Measurements from ENCODE around the gene TMEM150A. TPM values are rescaled to one million over a fixed set of nuclear protein-coding genes. Genes with fewer than 3 reads are reported as not detected.
A peak's percentile ranks its signal among the peaks of the same experiment; 100 is the strongest.

TMEM150A gene
- total and polyA plus RNA-seq, 12 donors, result 7.6 to 21.1 (median 10.1) TPM

GRCh38 chr2:85600235-85600575 lies 2.3 kb downstream of the TMEM150A start:
- no peaks in the 10 kb centered on the region for H3K9me3 ChIP-seq
- no peak for TF ChIP-seq CTCF (IDR thresholded peaks at IDR 0.05)
- no peaks in the 10 kb centered on the region for H3K27me3 ChIP-seq
- peak overlapping the region in 1 of 10 donors; percentile 21 for H3K27ac ChIP-seq
- no peak overlapping the region for H3K4me3 ChIP-seq
- H3K4me1 ChIP-seq, result peaks cover 4 to 54% (median 44%) of the 10 kb centered on the region in 9 donors
- 94 to 95% methylated on average over 3 of the region's 3 CpGs for WGBS, 2 donors
- ATAC-seq, result no peak
- intact Hi-C loops (cut with DNase I), result loop anchor here in 4 of 10 donors (5.0 kb wide), 1 partner anchor 38 kb away; the partner anchor contains the start of gene GGCX (in 4 of the 4)
- peaks cover 0 to 45% (median 11%) of the 10 kb centered on the region in 9 donors for H3K36me3 ChIP-seq
- DNase-seq, result no peak

DNA sequence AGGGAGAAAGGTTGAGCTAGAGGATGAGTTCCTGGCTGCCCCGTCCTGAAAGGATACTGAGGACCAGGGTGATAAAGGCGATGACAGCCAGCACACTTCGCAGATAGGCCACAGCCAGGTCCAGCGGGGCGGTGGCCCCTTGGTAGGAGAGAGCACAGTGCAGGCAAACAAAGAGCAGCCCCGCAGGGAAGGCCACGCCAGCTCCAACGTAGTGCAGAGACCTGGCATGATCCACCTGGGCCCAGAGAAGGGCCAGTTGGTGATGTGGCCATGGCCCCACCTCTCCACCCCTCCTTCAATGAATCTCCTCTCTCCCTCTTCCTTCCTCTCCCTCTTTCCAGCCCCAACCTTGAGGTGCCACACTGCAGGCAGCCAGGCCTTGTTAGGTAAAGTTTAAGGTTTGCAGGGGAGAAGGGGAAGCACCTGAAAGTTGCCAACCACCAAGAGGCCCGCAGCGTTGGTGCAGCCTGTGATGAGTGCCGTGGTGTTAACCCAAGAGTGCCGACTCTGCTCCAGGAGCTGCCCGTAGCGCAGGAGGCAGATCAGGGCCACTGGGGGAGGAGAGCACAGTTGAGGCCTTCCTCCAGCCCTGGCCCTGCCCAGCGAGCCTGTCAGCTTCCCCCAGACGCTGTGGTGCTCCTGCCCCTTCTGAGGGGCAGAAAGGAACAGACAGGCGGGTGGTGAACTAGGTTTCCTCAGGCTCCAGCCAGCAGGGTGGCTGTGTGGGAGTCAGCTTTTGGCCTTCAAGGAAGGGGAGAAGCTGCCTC lies 2.8 kb downstream of the TMEM150A start:
- WGBS, 2 donors, result 72 to 73% methylated on average over 17 of the region's 17 CpGs
- TF ChIP-seq CTCF (IDR thresholded peaks at IDR 0.05), result no peak
- Histone ChIP-seq H3K27ac (peak overlapping the region in 1 of 10 donors; percentile 21), H3K36me3 (peaks cover 0 to 45% (median 11%) of the 10 kb centered on the region in 9 donors), H3K9me3 (no peaks in the 10 kb centered on the region), H3K4me1 (peaks cover 3 to 52% (median 44%) of the 10 kb centered on the region in 9 donors), H3K4me3 (no peak overlapping the region), H3K27me3 (no peaks in the 10 kb centered on the region)
- ATAC-seq (no peak), DNase-seq (no peak)
- intact Hi-C loops (cut with DNase I), result loop anchor here in 6 of 10 donors (5.0 kb wide), 1 partner anchor 37 kb away; the partner anchor contains the start of gene GGCX (in 6 of the 6)

GRCh38 chr2:85598594-85599340 lies 3.7 kb downstream of the TMEM150A start:
- Histone ChIP-seq H3K36me3 (peaks cover 0 to 46% (median 11%) of the 10 kb centered on the region in 9 donors), H3K27ac (no peak overlapping the region), H3K4me3 (no peak overlapping the region), H3K27me3 (no peaks in the 10 kb centered on the region), H3K4me1 (peaks cover 0 to 52% (median 41%) of the 10 kb centered on the region in 9 donors), H3K9me3 (no peaks in the 10 kb centered on the region)
- ATAC-seq (no peak), DNase-seq (no peak)
- intact Hi-C loops (cut with DNase I), result loop anchor here in 2 of 10 donors (5.0 kb wide), 1 partner anchor 36 kb away; the partner anchor contains the start of gene GGCX (in 2 of the 2)
- no peak for TF ChIP-seq CTCF (IDR thresholded peaks at IDR 0.05)
- 78% methylated on average over 14 of the region's 14 CpGs for WGBS, 2 donors

DNA sequence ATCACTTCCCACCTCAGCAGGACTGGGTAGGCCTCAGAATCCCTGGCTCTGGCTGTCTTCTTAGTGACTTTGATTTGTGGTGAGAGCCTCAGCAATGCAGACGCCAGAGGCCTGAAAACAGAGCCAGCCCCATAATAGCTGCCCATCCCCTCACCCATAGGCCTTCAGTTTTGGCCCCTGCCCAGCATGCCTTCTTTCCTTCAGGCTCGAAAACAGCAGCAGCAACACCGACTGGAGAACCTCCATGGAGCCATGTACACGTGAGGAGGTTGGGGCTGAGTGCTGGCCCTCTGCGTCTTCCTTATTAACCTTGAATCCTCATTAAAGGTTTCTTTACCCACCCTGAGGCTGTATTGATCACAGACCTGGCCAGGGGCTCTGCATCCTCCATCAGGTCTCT lies 5.3 kb downstream of the TMEM150A start:
- peaks cover 0 to 58% (median 11%) of the 10 kb centered on the region in 9 donors for H3K36me3 ChIP-seq

More for the DNA sequence above, 5.3 kb downstream of the TMEM150A start:
- intact Hi-C loops (cut with DNase I), result loop anchor here in 2 of 10 donors (5.0 kb wide), 1 partner anchor 35 kb away; the partner anchor contains the start of gene GGCX (in 2 of the 2)
- Histone ChIP-seq H3K4me3 (no peak overlapping the region), H3K27ac (peak overlapping the region in 2 of 10 donors; percentile 4 to 95), H3K9me3 (no peaks in the 10 kb centered on the region), H3K27me3 (no peaks in the 10 kb centered on the region), H3K4me1 (peaks cover 0 to 51% (median 36%) of the 10 kb centered on the region in 9 donors)
- 72 to 79% methylated on average over 5 of the region's 5 CpGs for WGBS, 2 donors
- DNase-seq (no peak), ATAC-seq (no peak)
- TF ChIP-seq CTCF (IDR thresholded peaks at IDR 0.05), result no peak

Data from heart right ventricle (tissue), 16 donors.